ENCODE data around the gene AEBP1.

The AEBP1 gene

GRCh38 chr7:44158096-44158872 lies 54.1 kb downstream of the AEBP1 start:
- no peak overlapping the region for H3K9ac ChIP-seq (ENCODE audit: low read length)
- H3K4me3 ChIP-seq (ENCODE audit: low read length): no peak overlapping the region
- H3K4me1 ChIP-seq (ENCODE audit: control insufficient read depth, insufficient read depth, low read length): no peaks in the 10 kb centered on the region
- H3K27me3 ChIP-seq (ENCODE audit: control insufficient read depth, insufficient read depth, low read length): no peaks in the 10 kb centered on the region
- no peak overlapping the region for H3K27ac ChIP-seq (ENCODE audit: low read depth, low read length)
- H3K36me3 ChIP-seq (ENCODE audit: control insufficient read depth, insufficient read depth, low read length): no peaks in the 10 kb centered on the region

- H3K27ac ChIP-seq (ENCODE audit: low read depth, low read length): no peak overlapping the region
- H3K4me1 ChIP-seq (ENCODE audit: control insufficient read depth, insufficient read depth, low read length): no peaks in the 10 kb centered on the region
- no peaks in the 10 kb centered on the region for H3K27me3 ChIP-seq (ENCODE audit: control insufficient read depth, insufficient read depth, low read length)
- no peak overlapping the region for H3K9ac ChIP-seq (ENCODE audit: low read length)
- H3K4me3 ChIP-seq (ENCODE audit: low read length): no peak overlapping the region
- no peaks in the 10 kb centered on the region for H3K36me3 ChIP-seq (ENCODE audit: control insufficient read depth, insufficient read depth, low read length)
These were observed 54.9 kb downstream of the AEBP1 start for GRCh38 chr7:44158873-44159631.

GRCh38 chr7:44159824-44160630 lies 55.9 kb downstream of the AEBP1 start:
- no peak overlapping the region for H3K27ac ChIP-seq (ENCODE audit: low read depth, low read length)
- H3K4me1 ChIP-seq (ENCODE audit: control insufficient read depth, insufficient read depth, low read length): no peaks in the 10 kb centered on the region
- no peaks in the 10 kb centered on the region for H3K27me3 ChIP-seq (ENCODE audit: control insufficient read depth, insufficient read depth, low read length)
- no peaks in the 10 kb centered on the region for H3K36me3 ChIP-seq (ENCODE audit: control insufficient read depth, insufficient read depth, low read length)
- H3K9ac ChIP-seq (ENCODE audit: low read length): no peak overlapping the region
- H3K4me3 ChIP-seq (ENCODE audit: low read length): no peak overlapping the region

GRCh38 chr7:44161371-44161770 lies 57.2 kb downstream of the AEBP1 start:
- Histone ChIP-seq H3K27ac (ENCODE audit: low read depth, low read length) (no peak overlapping the region), H3K9ac (ENCODE audit: low read length) (no peak overlapping the region), H3K36me3 (ENCODE audit: control insufficient read depth, insufficient read depth, low read length) (no peaks in the 10 kb centered on the region), H3K4me1 (ENCODE audit: control insufficient read depth, insufficient read depth, low read length) (no peaks in the 10 kb centered on the region), H3K4me3 (ENCODE audit: low read length) (no peak overlapping the region), H3K27me3 (ENCODE audit: control insufficient read depth, insufficient read depth, low read length) (no peaks in the 10 kb centered on the region)

GRCh38 chr7:44162179-44162578 lies 58.0 kb downstream of the AEBP1 start:
- Histone ChIP-seq H3K9ac (ENCODE audit: low read length) (no peak overlapping the region), H3K4me1 (ENCODE audit: control insufficient read depth, insufficient read depth, low read length) (no peaks in the 10 kb centered on the region), H3K36me3 (ENCODE audit: control insufficient read depth, insufficient read depth, low read length) (no peaks in the 10 kb centered on the region), H3K4me3 (ENCODE audit: low read length) (no peak overlapping the region), H3K27me3 (ENCODE audit: control insufficient read depth, insufficient read depth, low read length) (no peaks in the 10 kb centered on the region), H3K27ac (ENCODE audit: low read depth, low read length) (no peak overlapping the region)

- Histone ChIP-seq H3K9ac (ENCODE audit: low read length) (no peak overlapping the region), H3K4me1 (ENCODE audit: control insufficient read depth, insufficient read depth, low read length) (no peaks in the 10 kb centered on the region), H3K27me3 (ENCODE audit: control insufficient read depth, insufficient read depth, low read length) (no peaks in the 10 kb centered on the region), H3K4me3 (ENCODE audit: low read length) (no peak overlapping the region), H3K36me3 (ENCODE audit: control insufficient read depth, insufficient read depth, low read length) (no peaks in the 10 kb centered on the region), H3K27ac (ENCODE audit: low read depth, low read length) (no peak overlapping the region)
These were observed 58.7 kb downstream of the AEBP1 start for GRCh38 chr7:44162785-44163395.

- Histone ChIP-seq H3K4me1 (ENCODE audit: control insufficient read depth, insufficient read depth, low read length) (no peaks in the 10 kb centered on the region), H3K4me3 (ENCODE audit: low read length) (no peak overlapping the region), H3K9ac (ENCODE audit: low read length) (no peak overlapping the region), H3K27ac (ENCODE audit: low read depth, low read length) (no peak overlapping the region), H3K36me3 (ENCODE audit: control insufficient read depth, insufficient read depth, low read length) (no peaks in the 10 kb centered on the region), H3K27me3 (ENCODE audit: control insufficient read depth, insufficient read depth, low read length) (no peaks in the 10 kb centered on the region)
These were observed 59.4 kb downstream of the AEBP1 start for GRCh38 chr7:44163591-44163990.

Data from rectal smooth muscle tissue (tissue), 1 donor.